ENCODE data around the gene MTHFSD. TPM values are rescaled to one million over a fixed set of nuclear protein-coding genes. Genes with fewer than 3 reads are reported as not detected.

The MTHFSD gene
- total RNA-seq, 1 experiment from 2014 or later, result 4.7 TPM

DNA sequence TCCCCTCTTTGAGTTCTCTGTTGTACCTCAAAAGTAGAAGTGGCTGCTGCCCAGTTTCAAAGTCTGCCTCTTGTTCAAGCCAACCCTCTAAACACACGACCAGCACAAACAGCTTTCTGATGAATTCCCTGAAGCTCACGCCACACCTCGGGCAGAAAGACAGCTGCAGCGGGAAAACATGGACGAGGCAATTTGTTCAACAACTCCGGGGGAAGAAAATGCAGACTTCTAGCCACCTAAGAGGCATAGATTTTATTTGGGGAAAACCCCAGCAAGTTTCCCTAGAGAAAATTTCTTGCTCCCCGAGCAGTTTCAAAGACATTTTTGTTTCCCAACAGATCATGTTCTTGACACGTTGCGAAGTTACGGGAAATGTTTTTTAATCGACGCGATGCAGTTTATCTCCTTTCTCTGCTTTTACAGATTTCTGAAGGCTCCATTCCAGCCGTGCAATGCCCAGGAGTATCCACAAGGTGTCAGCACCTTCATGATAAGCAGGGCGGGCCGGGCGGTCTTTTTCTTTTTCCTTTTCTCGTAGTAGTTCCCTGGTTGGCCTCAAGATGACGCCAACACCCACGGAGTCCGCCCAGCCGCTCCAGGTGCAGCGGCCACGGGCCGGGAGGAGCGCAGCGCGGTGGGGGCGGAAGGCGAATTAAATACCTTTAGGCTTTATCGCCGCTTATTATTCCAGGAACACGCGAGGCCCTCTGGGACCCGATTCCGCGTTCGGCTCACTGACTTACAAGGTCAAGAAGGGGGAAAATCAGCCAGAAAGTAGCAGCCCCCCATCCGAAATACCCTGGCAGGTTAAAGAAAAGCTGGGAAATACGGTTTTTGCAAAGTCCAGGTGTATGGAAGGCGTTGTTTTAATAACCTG, 8.7 kb upstream of the MTHFSD start:
- no peaks in the 10 kb centered on the region for H3K79me1 ChIP-seq (ENCODE audit: insufficient read depth, low read depth, low read length, poor library complexity, severe bottlenecking)
- H2AK5ac ChIP-seq (ENCODE audit: insufficient read length, low read length), result no peak overlapping the region
- Mint-ChIP-seq H3K4me1 (peaks cover 21 to 31% of the 10 kb centered on the region in 2 experiments), H3K27me3 (ENCODE audit: low read depth) (peaks cover 60% of the 10 kb centered on the region), H3K4me3 (peak overlapping the region; percentile 32 to 73), H3K36me3 (ENCODE audit: insufficient read depth in 1 of 3, low read depth in 3 of 3) (no peaks in the 10 kb centered on the region), H3K27ac (0 out of 7 replicates have a peak overlapping the region, but pooled peaks of 1 of the 3 experiments have one; percentile 13), H3K9me3 (peaks cover 0 to 3% of the 10 kb centered on the region in 2 experiments; a peak in 2 of 5 replicates)
- H3K79me2 ChIP-seq (ENCODE audit: insufficient read depth, low read length), result no peaks in the 10 kb centered on the region
- no peaks in the 10 kb centered on the region for H3K9me3 ChIP-seq (ENCODE audit: control insufficient read depth, low read depth, low read length)
- no peak overlapping the region for H3K27ac ChIP-seq (ENCODE audit: insufficient read length, low read depth, low read length)
- H3K4me2 ChIP-seq (ENCODE audit: insufficient read depth, insufficient read length, low read length), result peak overlapping the region; percentile 80
- H3K14ac ChIP-seq (ENCODE audit: insufficient read depth, low read length), result no peak overlapping the region
- no peak overlapping the region for H2BK5ac ChIP-seq (ENCODE audit: insufficient read length, low read length)
- no peak overlapping the region for H4K5ac ChIP-seq (ENCODE audit: insufficient read length, low read depth, low read length)
- H3K18ac ChIP-seq (ENCODE audit: insufficient read length, low read depth, low read length), result peak overlapping the region; percentile 34
- H3K9ac ChIP-seq (ENCODE audit: extremely low read depth, insufficient read length, low read length), result no peak overlapping the region
- H2BK15ac ChIP-seq (ENCODE audit: low read depth, low read length), result no peak overlapping the region
- no peak overlapping the region for H3K4ac ChIP-seq (ENCODE audit: low read depth, low read length)
- H3T11ph ChIP-seq (ENCODE audit: low read length), result no peak overlapping the region
- no peak overlapping the region for H4K8ac ChIP-seq (replicated peaks; ENCODE audit: insufficient read length, low read depth, low read length)
- H2BK120ac ChIP-seq (ENCODE audit: low read depth, low read length, poor library complexity, severe bottlenecking), result no peak overlapping the region
- peak overlapping the region; percentile 63 for H2AFZ ChIP-seq (ENCODE audit: low read length)
- H4K91ac ChIP-seq (ENCODE audit: insufficient read length, low read depth, low read length), result no peak overlapping the region
- TF ChIP-seq, protein P1, sequence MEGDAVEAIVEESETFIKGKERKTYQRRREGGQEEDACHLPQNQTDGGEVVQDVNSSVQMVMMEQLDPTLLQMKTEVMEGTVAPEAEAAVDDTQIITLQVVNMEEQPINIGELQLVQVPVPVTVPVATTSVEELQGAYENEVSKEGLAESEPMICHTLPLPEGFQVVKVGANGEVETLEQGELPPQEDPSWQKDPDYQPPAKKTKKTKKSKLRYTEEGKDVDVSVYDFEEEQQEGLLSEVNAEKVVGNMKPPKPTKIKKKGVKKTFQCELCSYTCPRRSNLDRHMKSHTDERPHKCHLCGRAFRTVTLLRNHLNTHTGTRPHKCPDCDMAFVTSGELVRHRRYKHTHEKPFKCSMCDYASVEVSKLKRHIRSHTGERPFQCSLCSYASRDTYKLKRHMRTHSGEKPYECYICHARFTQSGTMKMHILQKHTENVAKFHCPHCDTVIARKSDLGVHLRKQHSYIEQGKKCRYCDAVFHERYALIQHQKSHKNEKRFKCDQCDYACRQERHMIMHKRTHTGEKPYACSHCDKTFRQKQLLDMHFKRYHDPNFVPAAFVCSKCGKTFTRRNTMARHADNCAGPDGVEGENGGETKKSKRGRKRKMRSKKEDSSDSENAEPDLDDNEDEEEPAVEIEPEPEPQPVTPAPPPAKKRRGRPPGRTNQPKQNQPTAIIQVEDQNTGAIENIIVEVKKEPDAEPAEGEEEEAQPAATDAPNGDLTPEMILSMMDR (conservative IDR thresholded peaks at IDR 0.05), result peak; percentile 100
- no peak overlapping the region for H2BK20ac ChIP-seq (ENCODE audit: low read depth, low read length, poor library complexity, severe bottlenecking)
- 0 out of 2 replicates have a peak, but pooled peaks cover 2% of the 10 kb centered on the region for H3K4me1 ChIP-seq (ENCODE audit: insufficient read depth, low read length)
- no peaks in the 10 kb centered on the region for H4K20me1 ChIP-seq (ENCODE audit: control insufficient read depth, insufficient read depth, insufficient read length)
- peaks cover 37% of the 10 kb centered on the region for H3K27me3 ChIP-seq (ENCODE audit: insufficient read depth, low read length)
- WGBS (ENCODE audit: extremely low coverage, insufficient read length, low lambda C conversion rate), result no CpG with 5 or more reads among the region's 41 CpGs
- H2BK12ac ChIP-seq (ENCODE audit: insufficient read length, low read depth, low read length), result no peak overlapping the region
- no peak overlapping the region for H3K23ac ChIP-seq (ENCODE audit: insufficient read length, low read depth, low read length)
- peaks cover 14% of the 10 kb centered on the region for H3K23me2 ChIP-seq (ENCODE audit: insufficient read length, low read depth, low read length, poor library complexity, severe bottlenecking)
- DNase-seq, result peak; percentile 86
- no peak overlapping the region for H3K56ac ChIP-seq (ENCODE audit: insufficient read length, low read depth, low read length)
